ENCODE results near the gene KRT32. TPM values are rescaled to one million over a fixed set of nuclear protein-coding genes. Genes with fewer than 3 reads are reported as not detected.

KRT32 gene
- polyA plus RNA-seq, 4 donors: not detected

DNA sequence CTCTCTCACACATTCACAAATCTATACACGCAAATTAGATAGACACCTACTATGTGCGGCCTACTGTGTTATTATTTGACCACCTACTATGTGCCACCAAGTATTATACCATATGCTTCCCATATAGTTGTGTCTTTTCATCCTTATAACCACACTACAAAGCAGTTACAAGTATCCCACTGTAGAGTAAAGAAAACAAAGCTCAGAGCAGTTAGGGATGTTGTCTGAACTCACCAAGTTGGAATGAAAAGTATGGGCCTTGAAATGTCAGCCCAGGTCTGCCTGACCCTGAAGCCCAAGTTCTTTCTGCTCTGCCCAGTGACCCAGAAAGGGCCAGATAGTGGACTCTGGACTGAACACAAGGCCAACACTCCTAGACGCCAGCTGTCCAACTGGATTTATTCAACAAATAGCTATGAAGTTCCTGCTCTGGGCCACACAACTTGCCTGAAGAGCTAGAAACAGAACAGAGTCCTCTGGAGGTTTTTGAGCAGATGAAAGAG is 51.3 kb downstream of the KRT32 start:
- H3K4me3 ChIP-seq (ENCODE audit: low read depth in 1 of 3, low read length in 3 of 3): no peak overlapping the region
- no peaks in the 10 kb centered on the region for H3K9me3 ChIP-seq (ENCODE audit: control insufficient read depth in 2 of 2, insufficient read depth in 1 of 2, low read depth in 1 of 2, low read length in 1 of 2)
- H3K27me3 ChIP-seq (ENCODE audit: control insufficient read depth in 3 of 3, insufficient read depth in 3 of 3, low read length in 3 of 3): peaks cover 0 to 11% (median 0%) of the 10 kb centered on the region in 3 donors
- H3K36me3 ChIP-seq (ENCODE audit: control insufficient read depth in 3 of 3, insufficient read depth in 2 of 3, low read depth in 1 of 3, low read length in 3 of 3): no peaks in the 10 kb centered on the region
- DNase-seq (no peak), FAIRE-seq (no peak)
- no peaks in the 10 kb centered on the region for H3K4me1 ChIP-seq (ENCODE audit: control insufficient read depth in 3 of 3, insufficient read depth in 2 of 3, low read depth in 1 of 3, low read length in 2 of 3)
- 71 to 82% (median 77%) methylated on average over 3 of the region's 3 CpGs for WGBS, 3 donors
- no peak overlapping the region for H3K27ac ChIP-seq (ENCODE audit: low read depth in 1 of 3, low read length in 2 of 3)

DNA sequence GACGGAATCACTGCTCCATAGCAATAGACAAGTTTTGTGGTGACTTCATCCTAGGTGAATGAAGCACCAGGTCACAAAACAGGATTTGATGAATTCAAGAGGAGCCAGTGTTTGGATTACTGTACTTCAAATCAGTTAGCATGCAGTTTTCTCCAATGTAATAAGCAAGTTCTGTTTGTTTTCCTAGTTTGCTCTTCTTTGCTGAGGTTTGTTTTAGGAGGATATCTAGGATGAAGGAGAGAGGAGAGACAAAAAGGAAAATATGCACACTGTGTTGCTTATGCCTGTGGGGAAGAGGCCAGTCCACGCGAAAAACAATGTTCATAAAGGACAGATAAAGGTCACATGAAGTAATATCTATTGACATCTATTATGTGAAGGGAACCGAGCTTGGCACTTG is 51.8 kb downstream of the KRT32 start:
- Histone ChIP-seq H3K4me3 (ENCODE audit: low read depth in 1 of 3, low read length in 3 of 3) (no peak overlapping the region), H3K27me3 (ENCODE audit: control insufficient read depth in 3 of 3, insufficient read depth in 3 of 3, low read length in 3 of 3) (peaks cover 0 to 10% (median 0%) of the 10 kb centered on the region in 3 donors), H3K27ac (ENCODE audit: low read depth in 1 of 3, low read length in 2 of 3) (no peak overlapping the region), H3K36me3 (ENCODE audit: control insufficient read depth in 3 of 3, insufficient read depth in 2 of 3, low read depth in 1 of 3, low read length in 3 of 3) (no peaks in the 10 kb centered on the region), H3K4me1 (ENCODE audit: control insufficient read depth in 3 of 3, insufficient read depth in 2 of 3, low read depth in 1 of 3, low read length in 2 of 3) (no peaks in the 10 kb centered on the region), H3K9me3 (ENCODE audit: control insufficient read depth in 2 of 2, insufficient read depth in 1 of 2, low read depth in 1 of 2, low read length in 1 of 2) (no peaks in the 10 kb centered on the region)
- 81 to 85% (median 83%) methylated on average over 4 of the region's 4 CpGs for WGBS, 3 donors
- FAIRE-seq (no peak), DNase-seq (no peak)

DNA sequence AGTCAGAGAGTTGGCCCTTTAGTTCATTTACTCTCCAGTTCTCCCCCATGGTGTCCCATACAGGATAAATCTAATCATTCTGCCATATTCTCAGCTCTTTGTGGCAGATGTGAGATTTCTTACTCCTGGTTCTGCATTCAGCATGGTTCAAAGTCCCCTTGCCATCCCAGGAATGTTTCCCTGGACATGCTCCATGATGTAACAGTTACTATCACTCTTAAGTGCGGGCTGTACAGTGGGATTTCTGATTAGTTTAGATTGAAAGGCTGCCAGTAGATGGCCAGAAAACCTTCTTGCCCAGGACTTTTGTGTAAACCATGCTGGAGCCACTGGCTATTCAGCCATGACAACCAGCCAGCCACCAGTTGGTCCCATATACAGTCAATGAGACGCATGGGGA is 53.2 kb downstream of the KRT32 start:
- no peaks in the 10 kb centered on the region for H3K27me3 ChIP-seq (ENCODE audit: control insufficient read depth in 3 of 3, insufficient read depth in 3 of 3, low read length in 3 of 3)
- no peak overlapping the region for H3K4me3 ChIP-seq (ENCODE audit: low read depth in 1 of 3, low read length in 3 of 3)
- no peaks in the 10 kb centered on the region for H3K36me3 ChIP-seq (ENCODE audit: control insufficient read depth in 3 of 3, insufficient read depth in 2 of 3, low read depth in 1 of 3, low read length in 3 of 3)
- no peak for DNase-seq
- WGBS, 3 donors: 72 to 79% (median 73%) methylated on average over 2 of the region's 2 CpGs
- no peaks in the 10 kb centered on the region for H3K9me3 ChIP-seq (ENCODE audit: control insufficient read depth in 2 of 2, insufficient read depth in 1 of 2, low read depth in 1 of 2, low read length in 1 of 2)
- H3K27ac ChIP-seq (ENCODE audit: low read depth in 1 of 3, low read length in 2 of 3): no peak overlapping the region
- no peak for FAIRE-seq
- H3K4me1 ChIP-seq (ENCODE audit: control insufficient read depth in 3 of 3, insufficient read depth in 2 of 3, low read depth in 1 of 3, low read length in 2 of 3): no peaks in the 10 kb centered on the region

DNA sequence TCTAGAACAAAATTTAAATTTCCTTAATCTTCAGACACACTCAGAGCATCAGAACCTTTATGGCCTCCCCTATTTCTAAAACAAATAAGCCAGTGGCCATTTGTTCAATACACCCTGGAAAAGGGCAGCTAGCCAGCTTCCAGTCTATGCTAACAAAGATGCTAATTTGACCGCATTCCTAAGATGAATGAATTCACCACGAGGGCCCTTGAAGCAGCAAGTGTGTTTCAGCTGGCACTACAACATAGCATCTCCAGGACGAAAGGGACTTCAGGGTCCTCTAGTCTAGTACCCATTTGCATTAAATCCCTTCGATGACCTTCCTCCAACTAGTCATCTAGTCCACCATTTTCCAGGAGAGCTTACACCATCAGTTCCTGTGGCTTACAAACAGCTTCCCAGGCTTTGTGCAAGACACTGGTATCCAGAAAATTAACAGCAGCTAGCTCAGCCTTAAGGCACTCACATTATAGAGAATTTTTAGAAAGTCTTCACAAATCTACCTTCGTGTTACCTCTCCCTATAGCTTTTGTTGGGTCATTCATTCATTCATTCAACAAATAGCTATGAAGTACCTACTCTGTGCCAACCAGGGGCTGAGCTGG is 53.7 kb downstream of the KRT32 start:
- Histone ChIP-seq H3K9me3 (ENCODE audit: control insufficient read depth in 2 of 2, insufficient read depth in 1 of 2, low read depth in 1 of 2, low read length in 1 of 2) (no peaks in the 10 kb centered on the region), H3K4me3 (ENCODE audit: low read depth in 1 of 3, low read length in 3 of 3) (no peak overlapping the region), H3K4me1 (ENCODE audit: control insufficient read depth in 3 of 3, insufficient read depth in 2 of 3, low read depth in 1 of 3, low read length in 2 of 3) (no peaks in the 10 kb centered on the region), H3K27me3 (ENCODE audit: control insufficient read depth in 3 of 3, insufficient read depth in 3 of 3, low read length in 3 of 3) (no peaks in the 10 kb centered on the region), H3K27ac (ENCODE audit: low read depth in 1 of 3, low read length in 2 of 3) (no peak overlapping the region), H3K36me3 (ENCODE audit: control insufficient read depth in 3 of 3, insufficient read depth in 2 of 3, low read depth in 1 of 3, low read length in 3 of 3) (no peaks in the 10 kb centered on the region)
- FAIRE-seq (no peak), DNase-seq (no peak)
- 61 to 69% (median 63%) methylated on average over 5 of the region's 5 CpGs for WGBS, 3 donors

DNA sequence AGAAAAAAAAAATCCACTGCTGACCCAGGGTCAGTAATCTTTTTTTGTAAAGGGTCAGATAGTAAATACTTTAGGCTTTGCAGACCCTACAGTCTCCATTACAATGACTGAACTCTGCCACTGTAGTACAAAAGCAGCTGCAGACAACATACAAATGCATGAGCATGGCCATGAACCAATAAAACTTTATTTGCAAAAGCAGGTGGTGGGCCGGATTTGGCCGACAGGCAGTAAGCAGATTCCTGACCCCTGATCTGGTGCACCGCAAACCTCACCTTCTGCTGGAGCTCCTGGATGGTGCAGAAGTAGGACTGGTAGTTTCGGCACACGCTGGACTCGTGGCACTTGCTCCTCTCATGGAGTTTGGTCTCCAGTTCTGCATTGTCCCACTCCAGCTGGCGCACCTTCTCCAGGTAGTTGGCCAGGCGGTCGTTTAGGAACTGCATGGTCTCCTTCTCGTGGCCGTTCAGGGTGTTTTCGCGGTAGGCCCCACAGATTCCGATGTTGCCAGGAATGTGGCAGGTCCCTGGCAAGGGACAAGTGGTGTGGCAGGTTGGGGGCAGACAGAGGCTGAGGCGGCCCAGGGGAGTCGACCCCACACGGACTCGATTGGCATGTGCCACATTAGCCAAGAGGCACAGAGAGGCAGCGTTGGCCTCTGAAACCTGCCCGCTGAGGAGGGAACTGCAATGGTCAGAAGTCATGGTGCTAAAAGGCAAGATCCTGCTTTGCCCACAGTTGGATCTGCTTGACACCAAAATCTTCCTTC is 55.9 kb downstream of the KRT32 start:
- FAIRE-seq (no peak), DNase-seq (no peak)
- Histone ChIP-seq H3K36me3 (ENCODE audit: control insufficient read depth in 3 of 3, insufficient read depth in 2 of 3, low read depth in 1 of 3, low read length in 3 of 3) (no peaks in the 10 kb centered on the region), H3K27ac (ENCODE audit: low read depth in 1 of 3, low read length in 2 of 3) (no peak overlapping the region), H3K4me1 (ENCODE audit: control insufficient read depth in 3 of 3, insufficient read depth in 2 of 3, low read depth in 1 of 3, low read length in 2 of 3) (no peaks in the 10 kb centered on the region), H3K9me3 (ENCODE audit: control insufficient read depth in 2 of 2, insufficient read depth in 1 of 2, low read depth in 1 of 2, low read length in 1 of 2) (no peaks in the 10 kb centered on the region), H3K4me3 (ENCODE audit: low read depth in 1 of 3, low read length in 3 of 3) (no peak overlapping the region), H3K27me3 (ENCODE audit: control insufficient read depth in 3 of 3, insufficient read depth in 3 of 3, low read length in 3 of 3) (peaks cover 0 to 3% (median 0%) of the 10 kb centered on the region in 3 donors)
- 93 to 94% (median 93%) methylated on average over 20 of the region's 20 CpGs for WGBS, 3 donors

Other genes starting within 250 kb of the KRT32 start
- not detected for gene KRTAP9-2, start 240.7 kb downstream of the KRT32 start, polyA plus RNA-seq
- not detected for gene KRTAP9-3, start 234.9 kb downstream of the KRT32 start, polyA plus RNA-seq
- not detected for gene KRTAP9-8, start 229.4 kb downstream of the KRT32 start, polyA plus RNA-seq
- gene KRTAP9-4, start 217.7 kb downstream of the KRT32 start, polyA plus RNA-seq: not detected
- gene KRTAP9-9, start 212.0 kb downstream of the KRT32 start, polyA plus RNA-seq: not detected
- gene KRTAP9-6, start 202.0 kb downstream of the KRT32 start, polyA plus RNA-seq: not detected
- gene KRTAP9-7, start 191.7 kb downstream of the KRT32 start, polyA plus RNA-seq: not detected
- gene KRTAP29-1, start 164.5 kb downstream of the KRT32 start, polyA plus RNA-seq: not detected
- not detected for gene KRTAP16-1, start 158.1 kb downstream of the KRT32 start, polyA plus RNA-seq
- gene KRTAP17-1, start 151.7 kb downstream of the KRT32 start, polyA plus RNA-seq: not detected
- not detected for gene KRT33A, start 116.6 kb downstream of the KRT32 start, polyA plus RNA-seq
- not detected for gene KRT33B, start 97.6 kb downstream of the KRT32 start, polyA plus RNA-seq
- gene KRT34, start 85.1 kb downstream of the KRT32 start, polyA plus RNA-seq: not detected
- gene KRT31, start 69.8 kb downstream of the KRT32 start, polyA plus RNA-seq: not detected
- gene KRT37, start 42.8 kb downstream of the KRT32 start, polyA plus RNA-seq: not detected
- gene KRT38, start 26.4 kb downstream of the KRT32 start, polyA plus RNA-seq: not detected
- not detected for gene KRT35, start 13.8 kb upstream of the KRT32 start, polyA plus RNA-seq
- under 1 TPM in 1 of 4 donors, not detected in 3; 0.04 TPM for gene KRT36, start 22.5 kb upstream of the KRT32 start, polyA plus RNA-seq
- 10 to 100 TPM in 3 of 4 donors, under 1 TPM in 1; 0.37 to 37.6 (median 18.2) TPM for gene KRT13, start 38.2 kb upstream of the KRT32 start, polyA plus RNA-seq
- 10 to 100 TPM in 2 of 4 donors, 1 to 10 TPM in 1, under 1 TPM in 1; 0.62 to 18.9 (median 6.6) TPM for gene KRT15, start 51.5 kb upstream of the KRT32 start, polyA plus RNA-seq
- 1,000 to 10,000 TPM in 3 of 4 donors, 10 to 100 TPM in 1; 83.2 to 1,607 (median 1,272) TPM for gene KRT19, start 60.9 kb upstream of the KRT32 start, polyA plus RNA-seq
- under 1 TPM in 1 of 4 donors, not detected in 3; 0.15 TPM for gene KRT9, start 104.7 kb upstream of the KRT32 start, polyA plus RNA-seq
- gene KRT14, start 119.5 kb upstream of the KRT32 start, polyA plus RNA-seq: 1 to 10 TPM in 2 of 4 donors, under 1 TPM in 1, not detected in 1; 0.33 to 2.2 (median 1.1) TPM
- under 1 TPM in 1 of 4 donors, not detected in 3; 0.25 TPM for gene KRT16, start 145.4 kb upstream of the KRT32 start, polyA plus RNA-seq
- 1 to 10 TPM in 2 of 4 donors, under 1 TPM in 1, not detected in 1; 0.65 to 2.4 (median 1.8) TPM for gene KRT17, start 157.2 kb upstream of the KRT32 start, polyA plus RNA-seq
- gene EIF1, start 221.5 kb upstream of the KRT32 start, polyA plus RNA-seq: 100 to 1,000 TPM; 328 to 770 (median 618) TPM
- gene GAST, start 244.9 kb upstream of the KRT32 start, polyA plus RNA-seq: 1 to 10 TPM in 1 of 4 donors, not detected in 3; 1.9 TPM

Data from small intestine (tissue), 7 donors.